GM12878 (cell line): ENCODE data around the gene TOX4.

Experiments
- CEBPB ChIP-seq, 2 experiments: fragments of 150-350 bp in 1 of 2; IDR thresholded peaks; 2 replicates each; pipeline ENCODE4 v1.6.1; 2012 to 2014; ENCODE audit warnings: low read depth in 2 of 2, low read length in 2 of 2, borderline replicate concordance in 1 of 2, inconsistent platforms in 1 of 2
- CHD1 ChIP-seq: IDR thresholded peaks from 2 replicates; pipeline ENCODE4 v1.6.1; 2012; ENCODE audit warnings: low read depth, low read length, improper control_type of control experiment
- FOXM1 ChIP-seq: IDR thresholded peaks from 2 replicates; pipeline ENCODE4 v1.6.1; 2012; ENCODE audit warnings: low read depth, mild to moderate bottlenecking, inconsistent platforms, low read length, moderate library complexity
- HDAC2 ChIP-seq: fragments of 200-600 bp; sonication (generic); IDR thresholded peaks from 2 replicates; pipeline ENCODE4 v1.6.1; 2017
- MAX ChIP-seq: IDR thresholded peaks from 2 replicates; pipeline ENCODE4 v1.6.1; 2012; ENCODE audit warnings: low read depth, low read length, improper control_type of control experiment
- PBX3 ChIP-seq: IDR thresholded peaks from 2 replicates; pipeline ENCODE4 v1.6.1; 2011; ENCODE audit warnings: mild to moderate bottlenecking, low read depth, low read length, moderate library complexity; ENCODE audit not compliant: insufficient replicate concordance
- PML ChIP-seq: IDR thresholded peaks from 2 replicates; pipeline ENCODE4 v1.6.1; 2012; ENCODE audit warnings: low read length, inconsistent platforms
- POLR2A ChIP-seq: IDR thresholded peaks from 2 replicates; pipeline ENCODE4 v1.6.1; 2011; ENCODE audit warnings: low read depth, mild to moderate bottlenecking, low read length
- POLR2AphosphoS5 ChIP-seq: IDR thresholded peaks from 2 replicates; pipeline ENCODE4 v1.6.1; 2011; ENCODE audit warnings: mild to moderate bottlenecking, low read length, inconsistent platforms
- POU2F2 ChIP-seq: IDR thresholded peaks from 3 replicates; pipeline ENCODE4 v1.6.1; 2011; ENCODE audit warnings: low read depth, mild to moderate bottlenecking, low read length, borderline replicate concordance
- RBBP5 ChIP-seq: fragments of 200-600 bp; sonication (generic); conservative IDR thresholded peaks from 2 replicates; pipeline ENCODE4 v1.6.1; 2016
- RCOR1 ChIP-seq: conservative IDR thresholded peaks from 2 replicates; pipeline ENCODE4 v1.6.1; 2012; ENCODE audit warnings: low read depth, low read length, improper control_type of control experiment
- REST ChIP-seq: IDR thresholded peaks from 2 replicates; pipeline ENCODE4 v1.6.1; 2012; ENCODE audit warnings: mild to moderate bottlenecking, low read depth, low read length
- ZNF207 ChIP-seq: fragments of 450-650 bp; IDR thresholded peaks from 2 replicates; pipeline ENCODE4 v1.6.1; 2014; ENCODE audit warnings: antibody characterized with exemption, mild to moderate bottlenecking, borderline replicate concordance

- TF ChIP-seq CHD1 (no peak), RBBP5 (no peak), CEBPB (IDR thresholded peaks at IDR 0.05; ENCODE audit: borderline replicate concordance in 1 of 2, low read depth in 2 of 2, low read length in 2 of 2) (no peak), MAX (no peak), RCOR1 (no peak), REST (no peak), ZNF207 (no peak), POLR2AphosphoS5 (no peak), PML (no peak), POU2F2 (no peak), PBX3 (no peak), POLR2A (no peak), HDAC2 (no peak), FOXM1 (no peak)
Measured at GRCh38 chr14:21535545-21536417, 58.8 kb downstream of the TOX4 start.
